MM.1S (cell line): ENCODE measurements around the gene TSPAN32.

Experiments used
- CTCF ChIP-seq: fragments of 300-600 bp; sonication (generic); IDR thresholded peaks from 2 replicates; pipeline ENCODE4 v1.5.1; 2016; ENCODE audit warnings: antibody characterized with exemption, low read length, mixed read lengths
- EZH2 ChIP-seq: fragments of 300-600 bp; sonication (generic); optimal IDR thresholded peaks from 2 replicates; pipeline ENCODE3; 2017; ENCODE audit warnings: low read depth, mild to moderate bottlenecking, antibody characterized with exemption, low read length, mixed read lengths
- EZH2phosphoT487 ChIP-seq: fragments of 300-600 bp; sonication (generic); IDR thresholded peaks from 2 replicates; pipeline ENCODE4 v1.6.1; 2018; ENCODE audit warnings: antibody characterized with exemption, low read length

- no peak for TF ChIP-seq EZH2
- TF ChIP-seq CTCF = no peak
- TF ChIP-seq EZH2phosphoT487 = no peak
These were observed 7.6 kb downstream of the TSPAN32 start for GRCh38 chr11:2309251-2310072.
